Stomach (tissue), 9 donors: ENCODE results near the gene PLD3. TPM values are rescaled to one million over a fixed set of nuclear protein-coding genes. Genes with fewer than 3 reads are reported as not detected.

Source experiments
- DNase-seq, 2 donors: peaks; one replicate each; pipeline versions ENCODE4 v3.0.0 to v3.0.0-alpha.2; 2013 to 2019
- H3K27ac ChIP-seq, 5 donors: fragments of 200-600 bp in 4 of 5; sonication (generic) in 4 of 5; one replicate each; pipeline ENCODE4 v1.5.1; 2013 to 2019; ENCODE audit warnings: mild to moderate bottlenecking in 1 of 5, moderate library complexity in 1 of 5
- H3K27me3 ChIP-seq, 3 donors: fragments of 200-600 bp; sonication (generic); one replicate each; pipeline ENCODE4 v1.5.1; 2017 to 2019; ENCODE audit warnings: mixed run types in 1 of 3
- H3K36me3 ChIP-seq, 4 donors: fragments of 200-600 bp; sonication (generic); 1 replicate in 3 of 4; 2 replicates in 1 of 4; pipeline ENCODE4 v1.5.1; 2016 to 2019
- H3K4me1 ChIP-seq, 4 donors: fragments of 200-600 bp; sonication (generic); one replicate each; pipeline ENCODE4 v1.5.1; 2016 to 2019
- H3K4me3 ChIP-seq, 4 donors: fragments of 200-600 bp; sonication (generic) in 3 of 4; one replicate each; pipeline ENCODE4 v1.5.1; 2016 to 2019; ENCODE audit warnings: mild to moderate bottlenecking in 1 of 4
- H3K9me3 ChIP-seq, 4 donors: fragments of 200-600 bp; sonication (generic); one replicate each; pipeline ENCODE4 v1.5.1; 2016 to 2019
- EP300 ChIP-seq: sonication (generic); formaldehyde crosslinking; IDR thresholded peaks from one replicate; pipeline ENCODE4 v1.6.1; 2017; ENCODE audit warnings: antibody characterized with exemption
- POLR2A ChIP-seq, 4 donors: fragments of 450-650 bp; IDR thresholded peaks; one replicate each; pipeline ENCODE4 v1.6.1; 2016; ENCODE audit warnings: antibody characterized with exemption in 4 of 4, control low read depth in 2 of 4, mild to moderate bottlenecking in 1 of 4, moderate library complexity in 1 of 4
- POLR2AphosphoS5 ChIP-seq, 3 donors: sonication (generic); formaldehyde crosslinking; IDR thresholded peaks; one replicate each; pipeline ENCODE4 v1.6.1; 2016; ENCODE audit warnings: antibody characterized with exemption in 3 of 3
- WGBS, 5 donors: extraction: QIAGEN DNeasy Blood & Tissue Kit in 3 of 5; methylation state at CpG; one replicate each; pipeline versions ENCODE4 v1.1.5 to v1.1.7; 2013 to 2018; 5-methylcytosine and 5-hydroxymethylcytosine counted together
- intact Hi-C: fragments of 100-400 bp; cut with DNase I; formaldehyde crosslinking; loops from one replicate; pipeline ENCODE4 v1.15.1; 2023; ENCODE audit warnings: low total_unique reads
- polyA plus RNA-seq, 3 donors: library from polyadenylated mRNA; stranded (reverse); fragments of 200-250 nt; gene quantifications; one replicate each; pipeline ENCODE4 v1.2.3, GENCODE V29; 2013
- small RNA-seq, 4 donors: library from RNA; depleted of rRNA; stranded (forward); fragments of <200 nt; gene quantifications; one replicate each; pipeline ENCODE3, GENCODE V24; 2016
- total RNA-seq, 5 donors: library from RNA; depleted of rRNA; stranded (reverse); fragments of >200 nt; gene quantifications; one replicate each; pipeline versions ENCODE4 v1.1.0 to v1.2.3, GENCODE V29; 2014 to 2016
- TF ChIP-seq, protein P1 (sequence below), 7 experiments: fragments of 450-650 bp in 4 of 7; fragments of 200-600 bp in 3 of 7; sonication (generic) in 3 of 7; IDR thresholded peaks; one replicate each; pipeline ENCODE4 v1.5.1; 2016 to 2019; ENCODE audit warnings: antibody characterized with exemption in 7 of 7, control low read depth in 2 of 7, mild to moderate bottlenecking in 1 of 7
- donor health status: healthy with polysubstance abuse.
- donor health status: Bipolar disorder and iron deficiency.
- donor health status: healthy.

PLD3 gene
- total and polyA plus RNA-seq, 8 donors = 58.8 to 273 (median 145) TPM

DNA sequence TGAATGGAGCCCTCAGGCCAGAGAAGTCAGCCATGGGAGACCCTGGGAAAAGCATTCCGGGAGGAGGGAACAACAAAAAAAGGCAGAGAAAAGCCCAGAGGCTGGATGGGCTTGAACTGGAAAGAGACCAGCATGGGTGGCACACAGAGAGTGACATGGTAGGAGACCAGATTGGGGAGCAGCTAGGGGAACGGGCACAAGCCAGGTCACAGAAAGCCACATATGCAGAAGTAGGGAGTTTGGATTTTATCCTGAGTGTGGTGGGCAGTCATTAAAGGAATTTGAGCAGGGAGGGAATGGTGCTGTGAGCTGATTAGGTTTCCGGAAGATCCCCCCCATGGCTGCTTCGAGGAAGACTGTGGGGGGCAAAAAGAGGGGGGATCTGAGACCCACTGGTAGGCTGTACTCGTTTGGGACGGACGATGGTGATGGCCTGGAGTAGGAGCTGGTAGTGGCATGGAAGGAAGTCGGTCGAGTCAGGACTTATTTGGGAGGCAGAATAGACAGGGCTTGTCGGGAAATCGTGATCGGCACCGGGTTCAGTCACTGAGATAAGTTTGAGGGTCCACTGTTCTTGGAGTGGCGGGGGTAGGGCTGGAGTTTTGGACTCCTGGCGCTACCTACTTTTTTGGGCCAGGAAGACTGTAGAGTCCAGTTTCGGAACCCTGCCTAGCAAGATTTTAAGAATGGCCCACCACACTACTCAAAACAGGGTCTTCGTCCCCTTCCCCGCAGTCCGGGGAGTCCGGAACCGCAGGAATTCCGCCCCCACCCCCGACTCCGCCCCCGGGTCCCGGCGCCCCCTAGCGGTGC lies 76.3 kb downstream of the PLD3 start:
- no peaks in the 10 kb centered on the region for H3K27me3 ChIP-seq
- TF ChIP-seq, protein P1, sequence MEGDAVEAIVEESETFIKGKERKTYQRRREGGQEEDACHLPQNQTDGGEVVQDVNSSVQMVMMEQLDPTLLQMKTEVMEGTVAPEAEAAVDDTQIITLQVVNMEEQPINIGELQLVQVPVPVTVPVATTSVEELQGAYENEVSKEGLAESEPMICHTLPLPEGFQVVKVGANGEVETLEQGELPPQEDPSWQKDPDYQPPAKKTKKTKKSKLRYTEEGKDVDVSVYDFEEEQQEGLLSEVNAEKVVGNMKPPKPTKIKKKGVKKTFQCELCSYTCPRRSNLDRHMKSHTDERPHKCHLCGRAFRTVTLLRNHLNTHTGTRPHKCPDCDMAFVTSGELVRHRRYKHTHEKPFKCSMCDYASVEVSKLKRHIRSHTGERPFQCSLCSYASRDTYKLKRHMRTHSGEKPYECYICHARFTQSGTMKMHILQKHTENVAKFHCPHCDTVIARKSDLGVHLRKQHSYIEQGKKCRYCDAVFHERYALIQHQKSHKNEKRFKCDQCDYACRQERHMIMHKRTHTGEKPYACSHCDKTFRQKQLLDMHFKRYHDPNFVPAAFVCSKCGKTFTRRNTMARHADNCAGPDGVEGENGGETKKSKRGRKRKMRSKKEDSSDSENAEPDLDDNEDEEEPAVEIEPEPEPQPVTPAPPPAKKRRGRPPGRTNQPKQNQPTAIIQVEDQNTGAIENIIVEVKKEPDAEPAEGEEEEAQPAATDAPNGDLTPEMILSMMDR (IDR thresholded peaks at IDR 0.05) = no peak
- TF ChIP-seq EP300 (no peak), POLR2AphosphoS5 (IDR thresholded peaks at IDR 0.05) (no peak), POLR2A (IDR thresholded peaks at IDR 0.05) (no peak)
- peaks cover 12 to 13% (median 12%) of the 10 kb centered on the region in 4 donors for H3K36me3 ChIP-seq
- H3K9me3 ChIP-seq = no peaks in the 10 kb centered on the region
- peak overlapping the region; percentile 64 to 87 (median 76) for H3K4me3 ChIP-seq
- peak overlapping the region; percentile 97 to 100 (median 99) for H3K27ac ChIP-seq
- 0 to 3% (median 1%) methylated on average over 20 to 28 of the region's 28 CpGs for WGBS, 5 donors
- intact Hi-C loops = no loop called here
- peaks cover 34 to 49% (median 43%) of the 10 kb centered on the region in 4 donors for H3K4me1 ChIP-seq
- peak in 1 of 2 donors; percentile 60 for DNase-seq

DNA sequence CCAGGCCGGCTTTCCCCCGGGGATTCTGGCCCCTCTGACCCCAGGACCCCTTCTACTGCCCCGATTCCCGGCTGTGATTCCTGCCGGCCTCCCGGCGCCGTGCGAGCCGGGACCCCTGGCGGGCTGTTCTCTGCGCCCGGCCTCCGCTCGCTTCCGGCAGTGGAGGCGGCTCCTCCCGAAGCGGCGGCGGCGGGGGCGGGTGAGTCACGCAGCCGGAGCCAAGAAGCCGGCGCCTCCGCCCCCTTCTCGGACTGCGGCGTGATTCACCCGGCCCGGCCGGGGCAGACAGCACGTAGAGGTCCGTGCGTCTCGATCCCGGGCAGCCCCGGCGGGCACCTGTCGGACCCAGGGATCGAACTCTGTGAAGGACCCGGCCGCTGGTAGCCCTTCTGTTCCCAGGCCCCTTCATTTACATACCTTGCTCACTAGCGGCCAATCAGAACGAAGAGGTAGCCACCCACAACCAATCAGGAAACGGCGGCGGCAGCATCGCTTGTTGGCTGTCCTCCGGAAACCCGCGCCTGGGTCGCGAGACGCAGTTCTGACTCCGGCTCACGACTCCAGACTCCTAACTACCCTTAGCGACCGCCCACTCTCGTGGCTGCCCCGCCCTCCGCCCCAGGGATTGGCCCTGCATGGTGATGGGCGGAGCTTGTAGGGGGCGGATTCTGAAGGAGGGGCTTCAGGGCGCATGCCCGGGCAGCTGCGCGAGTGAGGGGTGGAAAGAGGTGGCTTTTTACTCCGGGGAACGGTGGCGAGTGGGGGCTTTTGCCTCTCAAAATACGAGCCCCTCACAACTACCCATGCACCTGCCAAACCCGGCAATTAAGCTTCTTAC lies 77.2 kb downstream of the PLD3 start, which contains the start of gene SERTAD1:
SERTAD1 (minus strand) TSS at position 543 of the 838 bp plus-strand sequence. CDS start 2,446 bp downstream, outside the sequence.
- peak; percentile 100 for DNase-seq
- 0 to 1% (median 1%) methylated on average over 12 to 75 of the region's 75 CpGs for WGBS, 5 donors
- H3K9me3 ChIP-seq = no peaks in the 10 kb centered on the region
- H3K36me3 ChIP-seq = peaks cover 12 to 13% (median 12%) of the 10 kb centered on the region in 4 donors
- intact Hi-C loops = no loop called here
- peak within 1 kb of the TSS; percentile 97 to 100 (median 99) for H3K27ac ChIP-seq
- peak; percentile 98 to 100 (median 100) for TF ChIP-seq POLR2AphosphoS5 (IDR thresholded peaks at IDR 0.05)
- no peak for TF ChIP-seq EP300
- TF ChIP-seq, protein P1 (IDR thresholded peaks at IDR 0.05) = peak in 5 of 7 experiments; percentile 69 to 87 (median 78)
- peak in 2 of 4 donors; percentile 97 to 98 for TF ChIP-seq POLR2A (IDR thresholded peaks at IDR 0.05)
- H3K27me3 ChIP-seq = no peaks in the 10 kb centered on the region
- peak within 1 kb of the TSS; percentile 64 to 87 (median 76) for H3K4me3 ChIP-seq
- peaks cover 34 to 47% (median 41%) of the 10 kb centered on the region in 4 donors for H3K4me1 ChIP-seq

Small RNA genes lying within 50 kb of the gene (small RNA-seq; reads per million reads assigned to genes)
- gene MIR6796 = 0 to 0.15 (median 0) reads per million in 4 donors
- 0 reads per million in 4 donors for gene RF00019
- gene RNU6-945P = 0 reads per million in 4 donors

Other genes with a start within 250 kb of the PLD3 start
- 10 to 100 TPM in 4 of 5 donors, 1 to 10 TPM in 1; 8.8 to 34.5 (median 15.2) TPM for gene MAP3K10, start 157.3 kb upstream of the PLD3 start, total RNA-seq
- 10 to 100 TPM in 1 of 3 donors, 1 to 10 TPM in 2; 5.2 to 18.3 (median 6.1) TPM for gene MAP3K10, start 157.3 kb upstream of the PLD3 start, polyA plus RNA-seq
- under 1 TPM in 1 of 5 donors, not detected in 4; 0.37 TPM for gene TTC9B, start 130.3 kb upstream of the PLD3 start, total RNA-seq
- under 1 TPM in 1 of 3 donors, not detected in 2; 0.35 TPM for gene TTC9B, start 130.3 kb upstream of the PLD3 start, polyA plus RNA-seq
- not detected for gene CCNP, start 122.0 kb upstream of the PLD3 start, total RNA-seq
- under 1 TPM in 2 of 3 donors, not detected in 1; 0.19 to 0.48 TPM for gene CCNP, start 122.0 kb upstream of the PLD3 start, polyA plus RNA-seq
- 100 to 1,000 TPM in 3 of 5 donors, 10 to 100 TPM in 2; 71.8 to 227 (median 104) TPM for gene AKT2, start 63.4 kb upstream of the PLD3 start, total RNA-seq
- gene AKT2, start 63.4 kb upstream of the PLD3 start, polyA plus RNA-seq = 10 to 100 TPM; 26.0 to 42.5 (median 37.6) TPM
- 10 to 100 TPM in 1 of 5 donors, 1 to 10 TPM in 3, under 1 TPM in 1; 0.58 to 59.7 (median 4.5) TPM for gene C19orf47, start 298 bp upstream of the PLD3 start, total RNA-seq
- gene C19orf47, start 298 bp upstream of the PLD3 start, polyA plus RNA-seq = 10 to 100 TPM in 2 of 3 donors, 1 to 10 TPM in 1; 9.6 to 14.8 (median 14.4) TPM
- not detected for gene HIPK4, start 41.5 kb downstream of the PLD3 start, total RNA-seq
- under 1 TPM; 0.05 to 0.46 (median 0.12) TPM for gene HIPK4, start 41.5 kb downstream of the PLD3 start, polyA plus RNA-seq
- gene PRX, start 64.7 kb downstream of the PLD3 start, total RNA-seq = 1 to 10 TPM in 4 of 5 donors, not detected in 1; 4.3 to 8.6 (median 6.3) TPM
- 1 to 10 TPM; 1.6 to 2.7 (median 2.1) TPM for gene PRX, start 64.7 kb downstream of the PLD3 start, polyA plus RNA-seq
- gene SERTAD1, start 77.3 kb downstream of the PLD3 start, total RNA-seq = 10 to 100 TPM in 1 of 5 donors, 1 to 10 TPM in 3, not detected in 1; 8.6 to 16.8 (median 9.7) TPM
- 10 to 100 TPM; 11.2 to 36.5 (median 25.2) TPM for gene SERTAD1, start 77.3 kb downstream of the PLD3 start, polyA plus RNA-seq
- gene SERTAD3, start 95.6 kb downstream of the PLD3 start, total RNA-seq = 10 to 100 TPM in 4 of 5 donors, 1 to 10 TPM in 1; 6.2 to 41.4 (median 32.5) TPM
- gene SERTAD3, start 95.6 kb downstream of the PLD3 start, polyA plus RNA-seq = 10 to 100 TPM; 16.8 to 29.4 (median 25.9) TPM
- gene BLVRB, start 117.0 kb downstream of the PLD3 start, total RNA-seq = 100 to 1,000 TPM in 4 of 5 donors, 10 to 100 TPM in 1; 54.3 to 561 (median 121) TPM
- gene BLVRB, start 117.0 kb downstream of the PLD3 start, polyA plus RNA-seq = 100 to 1,000 TPM; 247 to 492 (median 288) TPM
- gene SPTBN4, start 118.3 kb downstream of the PLD3 start, total RNA-seq = 10 to 100 TPM in 1 of 5 donors, 1 to 10 TPM in 3, not detected in 1; 2.2 to 18.1 (median 2.6) TPM
- 1 to 10 TPM; 1.4 to 2.2 (median 2.0) TPM for gene SPTBN4, start 118.3 kb downstream of the PLD3 start, polyA plus RNA-seq
- 100 to 1,000 TPM in 1 of 5 donors, 10 to 100 TPM in 4; 15.8 to 102 (median 70.6) TPM for gene SHKBP1, start 228.2 kb downstream of the PLD3 start, total RNA-seq
- 10 to 100 TPM; 76.1 to 95.7 (median 79.9) TPM for gene SHKBP1, start 228.2 kb downstream of the PLD3 start, polyA plus RNA-seq